Measurements from ENCODE around the gene ATP5MK.

The ATP5MK gene

DNA sequence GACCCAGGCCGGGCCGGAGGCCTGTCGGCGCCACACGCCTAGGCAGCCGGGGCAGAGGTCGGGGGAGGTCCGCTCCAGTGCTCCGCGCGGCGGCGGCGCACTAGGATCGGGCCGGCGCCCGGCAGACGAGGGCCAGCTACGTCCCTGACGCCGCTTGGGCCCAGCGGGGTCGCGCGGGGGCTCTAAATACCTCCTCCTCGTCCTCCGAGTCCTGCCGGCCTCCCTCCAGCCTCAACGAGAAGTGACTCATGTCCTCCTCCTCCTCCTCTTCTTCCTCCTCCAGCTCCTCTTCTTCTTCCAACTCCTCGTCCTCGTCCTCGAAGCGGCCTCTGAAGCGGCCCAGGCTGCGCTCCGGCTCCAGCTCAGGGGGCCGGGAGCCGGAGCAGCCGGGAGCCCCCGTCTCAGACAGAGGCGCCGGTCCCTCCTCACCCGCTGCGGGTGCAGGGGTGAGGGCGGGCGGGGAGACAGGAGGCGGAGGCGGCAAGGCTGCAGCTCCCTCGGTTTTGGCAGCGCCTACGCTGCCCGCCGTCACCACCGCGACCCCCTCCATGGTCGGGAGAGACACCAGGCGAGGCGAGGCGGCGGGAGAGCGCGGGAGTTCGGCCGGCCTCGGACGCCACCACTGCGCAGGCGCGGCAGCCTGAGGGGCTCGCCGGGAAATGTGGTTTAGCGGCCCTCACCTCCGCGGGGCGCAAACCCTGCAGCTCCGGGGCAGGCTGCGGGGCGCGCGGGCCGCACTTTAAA is 45.6 kb downstream of the ATP5MK start, which contains the start of gene PCGF6:
PCGF6 (minus strand) TSS at position 624 of the 744 bp plus-strand sequence; CDS start at position 550, 74 bp downstream.
- Histone ChIP-seq H4K20me1 (peaks cover 0 to 9% (median 0%) of the 10 kb centered on the region in 11 experiments; a peak in 4 of 22 replicates), H3K36me3 (peaks cover 29 to 38% (median 38%) of the 10 kb centered on the region in 11 experiments), H3K27ac (peak within 1 kb of the TSS; percentile 58 to 90 (median 85)), H3K9me3 (replicated peaks in 1 of 11) (no peaks in the 10 kb centered on the region), H3K4me3 (peak within 1 kb of the TSS; percentile 71 to 90 (median 78)), H3K4me2 (peak within 1 kb of the TSS; percentile 49 to 92 (median 81)), H3K4me1 (peaks cover 16 to 25% (median 21%) of the 10 kb centered on the region in 10 experiments), H3K27me3 (no peaks in the 10 kb centered on the region), H3K9ac (peak within 1 kb of the TSS; percentile 80 to 92 (median 89))
- TF ChIP-seq Cebpa-rat (IDR thresholded peaks at IDR 0.05) = no peak

GRCh38 chr10:103350175-103350516 is 46.1 kb downstream of the ATP5MK start:
- Histone ChIP-seq H3K27ac (peak overlapping the region; percentile 58 to 90 (median 85)), H3K4me1 (peaks cover 16 to 25% (median 21%) of the 10 kb centered on the region in 10 experiments), H4K20me1 (peaks cover 0 to 9% (median 0%) of the 10 kb centered on the region in 11 experiments; a peak in 4 of 22 replicates), H3K4me3 (peak overlapping the region; percentile 71 to 90 (median 78)), H3K9me3 (replicated peaks in 1 of 11) (no peaks in the 10 kb centered on the region), H3K27me3 (no peaks in the 10 kb centered on the region), H3K9ac (peak overlapping the region; percentile 80 to 92 (median 89)), H3K36me3 (peaks cover 34 to 44% (median 43%) of the 10 kb centered on the region in 11 experiments), H3K4me2 (peak overlapping the region; percentile 49 to 92 (median 81))
- TF ChIP-seq Cebpa-rat (IDR thresholded peaks at IDR 0.05) = no peak
